Activated T-helper 2 cell treated with anti-CD3 and anti-CD28 coated beads, Interferon-gamma antibody, Interleukin-2, Interleukin-4, amounts not matched to agents 10 μg/mL and 5 μg/mL and 100 μg/mL, durations not matched to agents 14 hours and 24 hours and 36 hours (primary cell): Measurements from ENCODE around the gene SESN1. TPM values are rescaled to one million over a fixed set of nuclear protein-coding genes. Genes with fewer than 3 reads are reported as not detected.

ENCODE experiments used
- DNase-seq: peaks from one replicate; pipeline ENCODE4 v3.0.0; 2021; ENCODE audit warnings: low spot score
- H3K27ac Mint-ChIP-seq: one replicate; pipeline ENCODE4 v1.8.0; 2021; ENCODE audit warnings: mixed read lengths
- H3K27me3 Mint-ChIP-seq: one replicate; pipeline ENCODE4 v1.8.0; 2021; ENCODE audit warnings: low read depth, mixed read lengths
- H3K36me3 Mint-ChIP-seq: one replicate; pipeline ENCODE4 v1.8.0; 2021; ENCODE audit warnings: low read depth, mixed read lengths
- H3K4me1 Mint-ChIP-seq: one replicate; pipeline ENCODE4 v1.8.0; 2021; ENCODE audit warnings: low read depth, mixed read lengths
- H3K4me3 Mint-ChIP-seq: one replicate; pipeline ENCODE4 v1.8.0; 2021; ENCODE audit warnings: low read depth, mild to moderate bottlenecking, moderate library complexity, mixed read lengths
- H3K9me3 Mint-ChIP-seq: one replicate; pipeline ENCODE4 v1.8.0; 2021; ENCODE audit warnings: mixed read lengths
- intact Hi-C: fragments of 100-400 bp; cut with micrococcal nuclease; formaldehyde crosslinking; loops from one replicate; pipeline ENCODE4 v1.15.1; 2023
- total RNA-seq: library from RNA; stranded (reverse); gene quantifications from 2 replicates; pipeline ENCODE4 v1.2.3, GENCODE V29; 2022

Gene SESN1
- total RNA-seq, 1 donor from 2014 or later, result 7.3 TPM

DNA sequence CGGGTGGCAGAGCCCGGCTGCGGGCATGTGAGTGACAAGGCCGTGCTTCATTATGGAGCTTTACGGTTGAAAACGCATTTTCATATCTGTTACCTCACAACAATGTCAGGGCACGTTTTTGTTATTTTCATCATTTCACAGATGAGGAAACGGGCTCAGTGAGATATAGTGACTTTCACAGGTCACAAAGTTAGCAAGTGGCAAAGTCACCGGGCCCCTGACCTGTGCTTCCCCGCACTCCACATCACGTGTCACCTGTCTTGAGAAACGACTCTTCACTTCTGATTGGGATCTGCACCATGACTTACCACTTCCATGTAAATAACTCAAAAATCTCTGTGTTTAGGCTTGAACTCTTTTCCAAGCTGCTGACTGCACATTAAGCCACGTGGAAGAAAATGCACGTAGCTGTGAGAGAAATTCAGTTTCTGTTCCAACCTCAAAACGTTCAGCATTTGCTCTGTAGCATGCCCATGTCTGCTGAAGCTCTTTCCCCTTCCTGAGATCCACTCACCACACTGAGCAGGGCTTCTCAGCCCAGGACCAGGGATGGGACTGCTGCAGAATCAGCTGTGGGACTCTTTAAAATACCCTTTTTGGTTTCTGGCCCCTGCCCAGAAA is 139.2 kb downstream of the SESN1 start:
- H3K9me3 Mint-ChIP-seq, result no peaks in the 10 kb centered on the region
- H3K4me1 Mint-ChIP-seq, result peaks cover 27% of the 10 kb centered on the region
- H3K27ac Mint-ChIP-seq, result peak overlapping the region; percentile 62
- DNase-seq, result no peak
- H3K27me3 Mint-ChIP-seq, result no peaks in the 10 kb centered on the region
- no peaks in the 10 kb centered on the region for H3K36me3 Mint-ChIP-seq
- intact Hi-C loops, result no loop called here
- H3K4me3 Mint-ChIP-seq, result no peak overlapping the region

DNA sequence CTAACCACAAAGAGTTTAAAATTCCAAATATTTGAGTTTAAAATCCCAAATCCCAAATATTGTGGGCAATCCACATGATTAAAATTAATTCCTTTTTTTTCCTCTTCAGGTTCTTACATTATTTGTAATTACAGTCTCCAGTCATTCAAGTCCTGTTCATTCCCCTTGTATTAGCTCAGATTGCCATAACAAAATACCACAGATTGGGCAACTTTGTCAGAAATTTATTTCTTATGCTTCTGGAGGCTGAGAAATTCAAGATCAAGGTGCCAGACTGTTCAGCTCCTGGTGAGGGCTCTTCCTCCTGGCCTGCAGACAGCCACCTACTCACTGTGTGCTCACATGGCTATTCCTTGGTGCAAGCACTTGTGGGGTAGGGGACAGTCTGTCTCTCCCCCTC is 141.0 kb downstream of the SESN1 start:
- intact Hi-C loops, result no loop called here
- DNase-seq, result no peak
- no peak overlapping the region for H3K27ac Mint-ChIP-seq
- H3K36me3 Mint-ChIP-seq, result no peaks in the 10 kb centered on the region
- H3K9me3 Mint-ChIP-seq, result no peaks in the 10 kb centered on the region
- H3K4me1 Mint-ChIP-seq, result peaks cover 18% of the 10 kb centered on the region
- H3K27me3 Mint-ChIP-seq, result no peaks in the 10 kb centered on the region
- H3K4me3 Mint-ChIP-seq, result no peak overlapping the region

DNA sequence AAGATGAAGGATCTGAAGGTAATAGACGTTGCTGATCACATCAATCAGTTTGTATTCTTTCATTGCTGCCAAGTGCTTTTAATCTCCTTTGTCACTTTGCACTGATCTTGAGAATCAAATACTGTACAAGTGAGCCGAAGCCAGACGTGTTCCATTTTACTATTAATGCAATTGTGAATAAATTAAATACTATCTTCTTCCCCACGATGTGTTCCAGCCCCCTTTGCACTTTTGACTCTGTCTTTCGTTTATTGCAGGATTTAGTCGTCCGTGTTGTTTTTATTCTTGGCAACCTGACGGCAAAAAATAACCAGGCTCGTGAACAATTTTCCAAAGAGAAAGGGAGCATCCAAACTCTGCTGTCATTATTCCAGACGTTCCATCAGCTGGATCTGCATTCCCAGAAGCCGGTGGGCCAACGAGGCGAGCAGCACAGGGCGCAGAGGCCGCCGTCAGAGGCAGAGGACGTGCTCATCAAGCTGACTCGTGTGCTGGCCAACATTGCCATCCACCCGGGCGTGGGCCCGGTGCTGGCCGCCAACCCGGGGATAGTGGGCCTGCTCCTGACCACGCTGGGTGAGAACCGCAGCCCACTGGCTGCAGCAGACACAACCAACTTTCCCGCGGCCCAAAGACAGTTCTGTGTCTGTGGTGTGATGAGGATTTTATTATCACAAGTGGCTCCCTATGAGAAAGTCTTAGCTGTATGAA is 141.7 kb downstream of the SESN1 start:
- Mint-ChIP-seq H3K36me3 (no peaks in the 10 kb centered on the region), H3K27ac (no peak overlapping the region), H3K9me3 (no peaks in the 10 kb centered on the region), H3K4me1 (peaks cover 21% of the 10 kb centered on the region), H3K27me3 (no peaks in the 10 kb centered on the region), H3K4me3 (no peak overlapping the region)
- no peak for DNase-seq
- intact Hi-C loops, result no loop called here

DNA sequence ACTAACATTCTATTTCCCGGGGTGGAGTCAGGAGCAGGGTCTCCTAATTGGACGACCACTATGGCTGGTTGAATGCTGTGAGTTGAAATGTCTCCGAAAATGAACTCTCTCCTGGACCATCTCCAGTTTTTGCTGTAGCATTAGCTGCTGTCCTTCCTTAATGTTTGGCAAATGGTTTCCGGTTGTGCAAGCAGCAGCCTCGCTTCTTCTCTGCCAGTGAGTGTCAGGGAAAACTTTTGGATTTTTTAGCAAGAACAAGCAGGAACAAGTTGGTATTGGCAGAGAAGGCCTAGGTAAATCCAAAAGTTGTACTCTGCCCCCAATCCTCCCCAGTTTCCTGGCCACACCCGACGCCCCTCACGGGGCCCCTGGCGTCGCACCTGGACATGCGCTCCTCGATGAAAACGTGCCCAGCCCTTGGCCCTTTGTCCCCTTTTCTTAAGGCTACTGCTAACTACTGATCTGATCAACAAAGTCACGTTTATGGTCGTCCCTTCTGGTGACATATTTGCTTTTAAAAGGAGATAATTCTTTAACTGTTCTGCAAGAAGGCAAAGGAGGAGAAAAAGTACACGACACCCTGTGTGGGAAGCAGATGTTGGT is 143.2 kb downstream of the SESN1 start:
- H3K27ac Mint-ChIP-seq, result no peak overlapping the region
- intact Hi-C loops, result no loop called here
- peaks cover 31% of the 10 kb centered on the region for H3K4me1 Mint-ChIP-seq
- no peak overlapping the region for H3K4me3 Mint-ChIP-seq
- H3K27me3 Mint-ChIP-seq, result no peaks in the 10 kb centered on the region
- no peaks in the 10 kb centered on the region for H3K36me3 Mint-ChIP-seq
- no peaks in the 10 kb centered on the region for H3K9me3 Mint-ChIP-seq
- no peak for DNase-seq

DNA sequence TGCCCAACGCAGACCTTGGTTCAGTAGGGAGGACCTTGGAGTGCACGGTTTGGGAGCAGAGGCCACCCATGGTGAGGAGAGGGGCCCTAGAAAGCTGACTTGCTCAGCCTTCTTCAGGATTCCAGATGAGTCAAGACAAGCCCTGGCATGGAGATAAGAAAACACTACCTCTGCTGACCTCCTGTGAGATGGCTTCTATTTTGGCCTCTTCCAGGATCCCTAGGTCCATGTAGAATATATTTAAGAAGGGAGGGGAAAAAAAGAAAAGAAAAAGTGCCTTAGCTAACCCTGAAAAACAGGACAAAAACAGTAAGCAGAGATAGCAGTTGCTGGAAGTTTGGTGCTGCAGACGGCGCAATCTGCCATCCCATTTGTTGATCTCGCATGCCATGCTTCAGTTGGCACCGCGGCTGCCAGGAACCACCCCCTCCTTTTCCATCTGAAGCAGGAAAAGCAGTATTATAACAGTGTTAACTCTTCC is 146.4 kb downstream of the SESN1 start:
- peaks cover 41% of the 10 kb centered on the region for H3K4me1 Mint-ChIP-seq
- no peaks in the 10 kb centered on the region for H3K9me3 Mint-ChIP-seq
- intact Hi-C loops, result no loop called here

DNA sequence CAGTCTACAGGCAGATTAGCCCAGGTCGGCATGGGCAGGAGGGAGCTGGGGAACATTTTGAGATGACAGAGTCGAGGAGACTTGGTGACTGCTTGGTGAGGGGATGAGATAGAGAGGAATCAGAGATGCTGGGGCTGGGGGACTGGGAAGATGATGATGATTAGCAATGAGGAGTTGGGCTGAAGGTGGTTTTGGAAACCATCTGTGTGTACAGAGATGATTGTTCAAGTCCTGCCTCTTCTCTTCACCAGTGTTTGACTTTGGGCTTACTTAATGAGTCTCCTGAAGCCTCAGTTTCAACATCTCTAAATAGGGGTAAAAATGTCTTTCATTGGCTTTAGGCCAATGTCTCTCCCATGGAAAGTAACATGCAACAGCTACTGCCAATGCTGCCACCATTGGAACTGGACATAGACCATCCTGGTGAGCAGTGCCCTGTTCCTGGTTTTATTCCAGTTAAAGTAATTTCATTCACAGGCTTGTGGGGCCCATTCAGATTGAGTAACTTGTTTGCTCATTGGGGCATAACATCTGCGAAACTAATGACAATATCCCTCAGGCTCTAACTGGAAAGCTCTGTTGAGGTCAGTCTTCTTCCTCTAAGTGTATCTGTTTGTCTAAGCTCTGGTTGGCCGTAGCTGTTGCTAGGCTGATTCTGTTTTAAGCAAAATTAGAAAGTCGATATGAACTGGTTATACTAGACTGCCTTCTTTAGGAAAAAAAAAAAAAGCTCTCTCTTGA is 147.4 kb downstream of the SESN1 start:
- DNase-seq, result no peak
- Mint-ChIP-seq H3K4me1 (peaks cover 50% of the 10 kb centered on the region), H3K27ac (peak overlapping the region; percentile 73), H3K36me3 (no peaks in the 10 kb centered on the region), H3K9me3 (no peaks in the 10 kb centered on the region), H3K27me3 (no peaks in the 10 kb centered on the region), H3K4me3 (no peak overlapping the region)
- intact Hi-C loops, result no loop called here

More for the DNA sequence above, 146.4 kb downstream of the SESN1 start:
- Mint-ChIP-seq H3K27ac (no peak overlapping the region), H3K36me3 (no peaks in the 10 kb centered on the region), H3K27me3 (no peaks in the 10 kb centered on the region), H3K4me3 (no peak overlapping the region)
- no peak for DNase-seq

DNA sequence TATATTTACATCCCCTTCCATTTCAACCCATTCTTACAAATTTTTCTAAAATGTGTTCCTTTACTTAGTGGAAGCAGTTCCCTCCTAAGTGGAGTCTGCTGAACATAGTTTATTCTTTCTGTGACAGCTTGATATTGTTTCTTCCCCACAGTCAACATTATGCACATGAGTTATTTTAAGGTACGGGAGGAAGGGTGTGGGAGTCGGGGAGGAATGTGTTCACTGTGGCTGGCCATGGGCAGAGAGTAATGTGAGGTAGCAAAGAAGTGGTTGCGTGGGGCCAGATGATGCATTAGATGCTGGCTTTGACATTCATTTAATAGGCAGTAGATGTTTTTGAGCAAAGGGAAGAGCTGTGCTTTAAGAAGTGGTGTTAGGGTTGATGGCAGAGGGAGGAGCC is 148.0 kb downstream of the SESN1 start:
- intact Hi-C loops, result no loop called here
- Mint-ChIP-seq H3K4me1 (peaks cover 55% of the 10 kb centered on the region), H3K9me3 (no peaks in the 10 kb centered on the region), H3K27me3 (no peaks in the 10 kb centered on the region), H3K36me3 (no peaks in the 10 kb centered on the region), H3K4me3 (no peak overlapping the region), H3K27ac (peak overlapping the region; percentile 73)
- no peak for DNase-seq

DNA sequence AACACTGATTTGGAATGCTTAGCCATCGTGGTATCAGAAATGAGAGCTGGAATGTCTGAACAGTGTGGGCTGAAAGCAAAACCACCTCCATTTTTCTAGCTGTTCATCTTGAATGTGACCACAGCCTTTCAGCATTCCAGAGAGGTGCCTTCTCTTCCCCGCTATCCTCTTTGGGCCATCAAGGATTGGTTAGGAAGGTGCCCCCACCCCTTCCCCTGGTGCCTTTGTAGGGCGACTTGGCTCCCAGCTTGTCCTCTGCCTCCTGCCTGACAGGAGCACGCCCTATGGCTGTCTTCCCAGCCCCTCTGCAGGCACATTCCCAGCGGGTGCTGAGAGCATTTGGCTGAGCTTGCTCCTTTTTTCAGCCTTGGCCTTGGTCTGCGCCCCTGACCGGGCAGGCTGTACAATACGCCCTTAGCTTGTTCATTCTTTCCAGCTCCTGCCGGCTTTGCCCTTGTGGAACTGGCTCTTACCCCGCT is 148.9 kb downstream of the SESN1 start:
- Mint-ChIP-seq H3K27ac (no peak overlapping the region), H3K36me3 (peaks cover 6% of the 10 kb centered on the region), H3K4me1 (peaks cover 60% of the 10 kb centered on the region), H3K27me3 (no peaks in the 10 kb centered on the region), H3K4me3 (no peak overlapping the region), H3K9me3 (no peaks in the 10 kb centered on the region)
- no peak for DNase-seq
- intact Hi-C loops, result no loop called here

DNA sequence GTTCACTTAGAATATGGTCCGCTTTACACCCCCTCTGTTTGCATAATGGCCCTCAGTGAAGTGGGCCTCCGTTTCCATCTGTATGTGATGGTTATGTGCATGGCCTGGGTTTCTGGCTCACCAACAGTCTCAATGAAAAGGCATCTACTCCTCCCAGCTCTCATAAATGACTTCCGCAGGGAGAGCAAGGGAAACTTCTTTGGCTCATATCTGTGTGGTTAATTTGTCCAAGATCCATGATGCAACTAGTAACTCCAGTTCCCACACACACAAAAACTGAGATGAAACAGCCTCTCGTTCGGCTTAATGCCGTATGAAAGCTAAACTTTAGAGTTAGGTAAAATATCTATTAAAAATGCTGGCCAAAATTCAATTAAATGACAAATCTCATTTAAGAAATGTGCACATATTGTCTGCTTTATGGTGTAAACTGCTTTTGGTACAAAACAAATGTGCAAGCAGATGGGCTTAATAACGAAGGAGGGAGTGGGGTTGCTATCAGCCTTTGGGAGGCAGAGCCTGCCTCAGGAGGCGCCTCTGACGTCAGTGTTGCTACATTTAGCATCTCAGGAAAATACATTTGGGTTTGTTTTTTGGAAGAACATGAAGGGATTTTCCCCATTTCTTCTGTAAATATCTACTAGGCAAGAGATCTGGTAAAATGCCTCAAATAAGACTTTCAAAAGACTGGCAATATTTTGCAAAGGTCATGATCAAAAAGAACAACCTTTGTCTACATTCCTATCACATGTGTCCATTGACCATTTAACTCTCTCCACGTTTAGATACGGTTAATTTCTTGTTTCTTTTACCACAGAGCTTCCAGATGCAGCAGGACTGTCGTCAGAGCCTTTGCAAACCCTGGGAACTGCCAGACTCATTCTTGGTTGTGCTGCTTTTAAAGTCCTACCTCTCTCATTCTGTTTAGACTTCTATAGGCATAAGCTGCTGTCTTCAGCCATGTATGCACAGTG is 149.7 kb downstream of the SESN1 start:
- intact Hi-C loops, result no loop called here
- Mint-ChIP-seq H3K36me3 (peaks cover 6% of the 10 kb centered on the region), H3K4me3 (no peak overlapping the region)

DNA sequence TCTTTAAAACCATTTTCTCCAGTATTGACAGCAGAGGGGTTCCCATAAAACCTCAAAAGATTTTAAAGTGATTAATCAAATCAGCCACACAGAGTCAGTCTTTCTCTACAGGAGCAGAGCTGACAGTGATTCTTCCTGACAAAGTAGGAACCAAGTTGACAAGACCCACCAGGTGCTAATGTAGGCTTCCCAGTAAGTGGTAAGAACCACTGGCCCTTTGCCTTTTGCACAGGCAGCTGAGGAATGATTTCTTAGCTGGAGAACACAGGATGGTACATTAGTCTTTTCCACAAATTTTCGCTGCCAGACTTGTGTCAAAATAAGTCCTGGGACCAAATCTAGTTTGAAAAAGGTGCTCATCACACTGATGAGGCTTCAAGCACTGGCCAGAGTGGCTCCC is 150.6 kb downstream of the SESN1 start:
- H3K9me3 Mint-ChIP-seq, result peaks cover 10% of the 10 kb centered on the region
- H3K36me3 Mint-ChIP-seq, result peaks cover 10% of the 10 kb centered on the region
- no peaks in the 10 kb centered on the region for H3K27me3 Mint-ChIP-seq
- H3K4me3 Mint-ChIP-seq, result no peak overlapping the region
- no peak overlapping the region for H3K27ac Mint-ChIP-seq
- intact Hi-C loops, result no loop called here
- H3K4me1 Mint-ChIP-seq, result peaks cover 64% of the 10 kb centered on the region
- DNase-seq, result no peak

More for the DNA sequence above, 149.7 kb downstream of the SESN1 start:
- Mint-ChIP-seq H3K4me1 (peaks cover 60% of the 10 kb centered on the region), H3K27me3 (no peaks in the 10 kb centered on the region), H3K27ac (peak overlapping the region; percentile 20), H3K9me3 (peaks cover under 1% of the 10 kb centered on the region)
- DNase-seq, result no peak

DNA sequence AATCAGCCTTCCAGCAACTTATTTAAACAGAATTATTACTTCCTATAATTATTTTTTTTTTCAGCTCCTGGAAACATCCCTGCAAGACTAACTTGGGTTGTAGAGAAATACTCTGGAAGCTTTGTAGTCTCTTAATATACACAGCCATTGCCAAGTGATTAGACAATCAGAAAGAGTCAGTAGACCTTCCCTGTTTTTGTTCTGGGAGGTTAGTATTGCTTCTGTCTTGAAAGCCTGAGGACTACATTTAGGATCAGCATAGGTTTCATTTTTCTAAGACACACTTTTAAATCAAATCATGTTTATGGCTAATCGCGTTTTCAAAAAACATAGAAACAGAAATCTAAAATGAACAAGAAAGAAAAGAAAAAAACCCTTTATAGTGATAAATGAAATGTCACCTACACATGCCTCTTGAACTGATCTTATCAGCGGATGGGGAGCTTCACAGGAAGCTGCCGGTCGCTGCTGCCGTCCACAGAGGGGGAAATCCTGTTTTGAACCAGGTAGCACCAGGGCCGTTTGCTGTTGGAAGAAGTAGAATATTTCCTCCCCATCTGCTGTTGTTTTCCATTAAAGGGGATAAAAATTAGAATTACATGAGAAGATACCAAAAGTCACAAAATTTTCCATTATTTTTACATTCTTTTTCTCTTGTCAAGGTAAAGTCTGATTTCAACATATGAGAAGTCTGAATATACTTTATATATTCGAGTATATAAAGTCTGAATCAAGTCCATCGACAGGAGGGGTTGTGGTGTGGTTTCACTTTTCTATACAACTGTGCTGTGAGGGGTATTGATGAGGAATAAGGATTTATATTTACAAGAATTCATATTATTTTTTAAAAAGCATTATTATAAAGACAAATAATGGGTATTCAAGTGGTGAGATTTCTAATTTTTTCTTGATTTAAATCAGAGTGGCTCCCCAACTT is 151.8 kb downstream of the SESN1 start:
- Mint-ChIP-seq H3K27ac (peak overlapping the region; percentile 84), H3K9me3 (peaks cover 11% of the 10 kb centered on the region), H3K4me3 (peak overlapping the region; percentile 64), H3K27me3 (no peaks in the 10 kb centered on the region), H3K36me3 (peaks cover 11% of the 10 kb centered on the region), H3K4me1 (peaks cover 59% of the 10 kb centered on the region)
- intact Hi-C loops, result loop anchor here (2.0 kb wide), 3 partner anchors 22 to 66 kb away; no protein-coding TSS in a partner anchor
- DNase-seq, result peak; percentile 58
